Panc1 (cell line): ENCODE data around the gene EIPR1.

Experiments used
- CTCF ChIP-seq: fragments of 450-650 bp; IDR thresholded peaks from 2 replicates; pipeline ENCODE4 v1.5.1; 2017; ENCODE audit warnings: mild to moderate bottlenecking
- POLR2AphosphoS5 ChIP-seq: IDR thresholded peaks from 2 replicates; pipeline ENCODE4 v1.6.1; 2012; ENCODE audit warnings: mild to moderate bottlenecking, low read depth, low read length, moderate library complexity
- SIN3A ChIP-seq: IDR thresholded peaks from 2 replicates; pipeline ENCODE4 v1.6.1; 2012; ENCODE audit warnings: low read depth, mild to moderate bottlenecking, low read length, moderate library complexity, borderline replicate concordance; ENCODE audit not compliant: insufficient read depth

DNA sequence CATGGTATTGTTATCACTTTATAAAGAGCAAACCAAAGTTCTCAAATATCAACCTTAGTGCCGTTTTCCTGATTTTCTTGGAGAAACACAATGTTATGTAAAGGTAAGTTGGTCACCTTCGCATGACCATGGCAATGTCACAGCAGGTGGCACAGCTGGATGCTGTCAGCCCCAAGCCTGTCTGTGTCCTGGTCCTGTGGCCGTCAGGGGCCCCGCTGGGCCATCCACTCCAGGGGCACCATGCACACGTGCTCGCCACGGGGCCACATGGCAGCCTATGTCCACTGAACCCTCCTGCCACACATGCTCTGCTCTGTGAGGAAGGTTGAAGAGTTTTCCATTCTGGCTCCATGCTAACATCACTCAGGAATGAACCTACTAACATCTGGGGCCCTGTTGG lies 85.9 kb downstream of the EIPR1 start:
- TF ChIP-seq CTCF (no peak), POLR2AphosphoS5 (no peak), SIN3A (no peak)
